IPS-18c (cell line): ENCODE data around the gene MYCBP2.
"Not testable (repeated sequence)": the region's sequence is repeated elsewhere in the genome, so short reads cannot be mapped to it uniquely, and the experiment has no call there.

Experiments used
- H3K4me3 ChIP-seq: 2 replicates; pipeline ENCODE4 v1.7.0; 2013; ENCODE audit warnings: low read depth, mild to moderate bottlenecking, low read length, moderate library complexity; ENCODE audit not compliant: insufficient read depth
- H3K9me3 ChIP-seq: one replicate; pipeline ENCODE4 v1.6.1; 2013; ENCODE audit warnings: mild to moderate bottlenecking, low read length, moderate library complexity; ENCODE audit not compliant: control insufficient read depth, insufficient read depth

Gene MYCBP2

DNA sequence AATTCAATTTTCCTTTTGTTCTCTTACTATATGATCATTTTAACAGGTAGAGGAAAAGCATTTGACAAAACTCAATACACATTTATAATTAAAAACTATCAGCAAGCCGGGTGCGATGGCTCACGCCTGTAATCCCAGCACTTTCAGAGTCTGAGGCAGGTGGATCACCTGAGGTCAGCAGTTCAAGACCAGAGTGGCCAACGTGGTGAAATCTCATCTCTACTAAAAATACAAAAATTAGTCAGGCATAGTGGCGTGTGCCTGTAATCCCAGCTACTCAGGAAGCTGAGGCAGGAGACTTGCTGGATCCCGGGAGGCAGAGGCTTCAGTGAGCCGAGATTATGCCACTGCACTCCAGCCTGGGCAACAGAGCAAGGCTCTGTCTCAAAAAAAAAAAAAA is 11.4 kb downstream of the MYCBP2 start:
- not testable (repeated sequence) for H3K9me3 ChIP-seq, H3K4me3 ChIP-seq

DNA sequence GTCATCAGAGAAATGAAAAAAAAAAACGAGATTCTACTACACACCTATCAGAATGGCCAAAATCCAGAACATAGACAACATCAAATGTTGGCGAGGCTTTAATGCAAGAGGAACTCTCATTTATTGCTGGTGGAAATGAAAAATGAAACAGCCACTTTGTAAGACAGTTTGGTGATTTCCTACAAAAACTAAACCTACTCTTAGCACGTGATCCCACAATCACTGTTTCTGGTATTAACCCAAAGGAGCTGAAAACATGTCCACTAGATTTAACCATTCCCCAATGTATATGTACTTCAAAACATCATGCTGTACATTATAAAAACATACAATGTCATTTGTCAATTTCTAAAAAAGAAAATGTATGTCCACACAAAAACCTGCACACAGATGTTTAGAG is 13.0 kb downstream of the MYCBP2 start:
- Histone ChIP-seq H3K4me3 (no peak overlapping the region), H3K9me3 (no peaks in the 10 kb centered on the region)

DNA sequence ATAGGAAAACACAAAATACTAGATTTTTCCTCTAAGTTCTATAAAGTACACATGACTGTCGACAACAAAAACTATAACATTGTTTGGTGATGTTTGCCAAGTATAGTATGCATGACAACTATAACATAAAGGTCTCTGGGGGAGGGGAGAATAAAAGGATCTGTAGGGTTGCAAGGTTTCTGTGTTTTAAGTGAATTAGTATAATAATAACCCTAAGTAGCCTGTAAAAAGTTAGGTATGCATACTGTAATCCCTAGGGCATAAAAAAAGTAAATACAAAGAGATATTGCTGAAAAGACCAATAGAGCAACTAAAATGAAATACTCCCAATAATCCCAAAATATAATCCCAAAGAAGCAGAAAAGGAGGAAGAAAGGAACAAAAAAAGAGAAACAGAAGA is 14.6 kb downstream of the MYCBP2 start:
- no peaks in the 10 kb centered on the region for H3K9me3 ChIP-seq
- no peak overlapping the region for H3K4me3 ChIP-seq

DNA sequence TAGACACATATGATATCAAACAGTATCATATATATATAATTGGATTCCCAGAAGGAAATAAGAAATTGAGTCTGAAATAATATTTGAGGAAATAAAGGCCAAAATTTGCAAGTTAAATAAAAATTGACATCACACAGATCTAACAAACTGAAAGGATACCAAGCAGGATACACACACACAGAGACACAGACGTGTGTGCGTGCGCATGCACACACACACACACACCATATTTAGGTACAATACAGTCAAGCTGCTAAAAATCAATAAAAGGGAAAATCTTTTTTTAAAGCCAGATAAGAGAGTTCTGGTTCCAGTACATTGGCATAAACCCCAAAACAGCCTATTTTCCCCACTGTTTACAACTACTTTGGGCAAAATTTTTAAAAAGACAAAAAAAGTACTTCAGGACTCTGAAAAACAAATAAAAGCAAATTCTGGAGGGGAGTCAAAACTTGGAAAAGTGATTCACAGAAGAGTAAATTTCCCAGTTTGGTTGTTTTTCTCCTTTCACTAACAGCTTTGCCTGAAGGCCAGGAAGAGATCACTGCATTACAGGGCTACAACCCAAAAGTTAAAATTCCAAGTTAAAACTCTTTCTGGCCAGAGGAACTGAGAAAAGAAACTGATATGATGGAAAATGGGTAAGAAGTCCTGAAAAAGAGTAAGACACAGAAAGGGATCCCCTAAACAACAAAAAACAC is 16.2 kb downstream of the MYCBP2 start:
- no peak overlapping the region for H3K4me3 ChIP-seq
- H3K9me3 ChIP-seq = no peaks in the 10 kb centered on the region

DNA sequence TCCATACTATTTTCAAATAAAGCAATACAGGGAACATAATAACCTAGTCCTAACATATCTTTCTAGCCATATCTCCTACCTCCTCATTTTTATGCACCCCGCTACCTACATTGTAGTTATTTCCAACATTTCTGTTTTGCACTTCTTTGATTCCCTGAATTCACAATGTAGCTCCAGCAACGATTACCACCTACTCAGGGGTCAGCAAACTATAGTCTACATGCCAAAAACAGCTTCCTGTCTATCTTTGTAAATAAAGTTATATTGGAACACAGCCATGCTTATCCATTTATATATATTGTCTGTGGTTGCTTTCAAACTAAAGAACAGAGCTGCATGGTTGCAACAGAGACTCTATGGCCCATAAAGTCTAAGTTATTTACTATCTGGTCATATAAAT is 16.7 kb downstream of the MYCBP2 start:
- Histone ChIP-seq H3K9me3 (no peaks in the 10 kb centered on the region), H3K4me3 (no peak overlapping the region)

DNA sequence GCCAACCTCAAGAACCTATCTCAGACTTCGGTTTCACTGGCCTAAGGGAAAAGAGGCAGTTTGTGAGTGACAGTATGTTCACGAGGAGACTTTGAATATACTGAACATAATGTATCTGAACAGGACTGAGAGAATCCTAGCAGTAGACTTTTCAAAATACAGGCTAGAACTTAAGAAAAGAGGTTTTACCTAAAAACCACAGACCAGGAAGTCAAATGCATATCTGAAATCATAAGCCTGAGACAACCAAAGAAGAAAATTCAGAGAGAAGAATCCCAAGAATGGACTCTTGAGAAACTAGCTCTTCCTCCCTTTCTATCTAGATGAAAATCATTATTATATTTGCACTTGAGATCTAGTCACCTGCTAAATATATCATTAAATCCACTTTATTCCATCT is 17.6 kb downstream of the MYCBP2 start:
- H3K4me3 ChIP-seq = no peak overlapping the region
- no peaks in the 10 kb centered on the region for H3K9me3 ChIP-seq

DNA sequence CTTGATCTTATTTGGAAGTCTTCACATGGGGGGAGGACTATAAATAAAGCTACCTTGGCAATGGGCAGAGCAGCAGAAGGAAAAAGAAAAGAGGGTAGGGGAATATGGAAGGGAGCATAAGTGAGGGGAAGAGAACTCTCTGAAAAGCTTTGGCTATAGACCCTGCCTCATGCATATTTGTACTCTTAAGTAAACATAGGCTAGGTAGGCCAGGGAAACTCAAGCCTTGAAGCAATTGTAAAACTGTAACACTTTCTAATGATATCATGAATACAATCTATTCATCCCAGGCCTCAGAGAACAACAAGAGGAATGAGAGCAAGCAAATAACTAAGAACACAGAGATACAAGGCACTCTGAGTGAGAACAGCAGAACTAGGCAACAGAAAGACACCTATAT is 20.4 kb downstream of the MYCBP2 start:
- no peak overlapping the region for H3K4me3 ChIP-seq
- no peaks in the 10 kb centered on the region for H3K9me3 ChIP-seq

DNA sequence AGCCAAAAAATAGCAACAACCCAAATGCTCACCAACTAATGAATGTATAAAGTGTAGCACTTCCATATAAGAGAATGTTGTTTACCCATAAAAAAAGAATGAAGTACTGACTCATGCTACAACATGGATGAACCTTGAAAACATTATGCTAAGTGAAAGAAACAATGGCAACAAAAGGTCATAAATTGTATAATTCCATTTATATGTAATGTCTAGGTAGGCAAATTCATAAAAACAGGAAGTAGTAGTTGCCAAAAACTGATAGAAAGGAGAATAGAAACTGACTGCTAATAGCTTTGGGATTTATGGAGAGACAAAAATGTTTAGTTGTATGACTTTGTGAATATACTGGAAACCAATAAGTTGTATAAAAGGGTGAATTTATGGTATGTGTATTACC is 21.6 kb downstream of the MYCBP2 start:
- H3K4me3 ChIP-seq = no peak overlapping the region
- H3K9me3 ChIP-seq = no peaks in the 10 kb centered on the region

DNA sequence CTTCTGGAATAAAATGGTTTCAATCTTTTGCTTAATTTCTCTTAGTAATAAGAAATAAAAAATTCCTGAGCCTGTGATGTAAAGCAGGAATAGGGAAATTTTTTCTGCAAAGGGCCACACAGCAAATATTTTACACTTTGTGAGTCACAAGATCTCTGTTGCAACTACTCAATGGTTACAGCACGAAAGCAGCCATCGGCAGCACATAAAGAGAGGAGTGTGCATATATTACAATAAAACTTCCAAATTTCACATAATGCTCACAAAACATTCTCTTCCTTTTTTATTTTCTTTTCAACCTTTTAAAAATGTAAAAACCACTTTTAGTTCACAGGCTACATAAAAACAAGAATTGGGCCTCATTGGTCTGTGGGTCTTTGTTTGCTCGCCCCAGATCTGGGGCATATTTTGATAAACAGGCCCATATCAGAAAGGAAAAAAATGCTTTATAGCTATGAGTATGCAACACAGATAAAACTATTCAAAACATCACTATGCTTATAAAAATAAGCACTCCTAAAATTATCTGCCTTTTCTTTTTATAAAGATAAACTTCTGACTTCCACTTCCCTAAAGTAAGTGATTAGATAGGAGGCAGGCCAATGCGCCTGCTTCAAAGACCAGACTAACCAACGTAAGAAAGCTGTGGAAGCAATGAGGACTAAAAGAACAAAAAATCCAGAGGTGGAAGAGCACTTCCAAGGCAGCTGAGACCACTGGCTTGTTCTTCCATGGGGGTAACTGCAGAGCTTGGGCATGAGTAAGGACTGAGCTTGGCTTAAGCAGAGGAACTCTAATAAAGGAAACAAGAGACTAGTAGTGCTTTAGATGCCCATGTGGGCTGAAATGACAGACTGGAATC is 26.5 kb downstream of the MYCBP2 start:
- no peak overlapping the region for H3K4me3 ChIP-seq
- no peaks in the 10 kb centered on the region for H3K9me3 ChIP-seq

DNA sequence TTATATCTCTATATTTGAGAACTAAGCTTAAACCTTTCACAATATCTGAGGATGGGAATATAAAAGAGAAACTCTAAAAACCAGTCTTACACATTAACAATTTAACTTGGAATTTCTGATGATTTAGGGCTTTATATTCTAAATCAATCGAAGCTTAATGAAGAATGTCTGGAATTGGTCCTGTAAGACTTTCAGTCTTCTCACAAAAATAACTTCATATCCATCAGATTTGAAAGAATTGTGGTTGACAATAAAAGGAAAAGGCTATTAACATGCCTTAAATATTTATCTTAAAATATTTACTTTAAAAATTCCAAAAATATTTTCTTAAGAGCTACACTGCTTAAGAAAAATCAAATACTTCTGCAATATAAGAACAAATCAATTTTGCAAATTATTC is 27.3 kb downstream of the MYCBP2 start:
- H3K4me3 ChIP-seq = no peak overlapping the region
- no peaks in the 10 kb centered on the region for H3K9me3 ChIP-seq

DNA sequence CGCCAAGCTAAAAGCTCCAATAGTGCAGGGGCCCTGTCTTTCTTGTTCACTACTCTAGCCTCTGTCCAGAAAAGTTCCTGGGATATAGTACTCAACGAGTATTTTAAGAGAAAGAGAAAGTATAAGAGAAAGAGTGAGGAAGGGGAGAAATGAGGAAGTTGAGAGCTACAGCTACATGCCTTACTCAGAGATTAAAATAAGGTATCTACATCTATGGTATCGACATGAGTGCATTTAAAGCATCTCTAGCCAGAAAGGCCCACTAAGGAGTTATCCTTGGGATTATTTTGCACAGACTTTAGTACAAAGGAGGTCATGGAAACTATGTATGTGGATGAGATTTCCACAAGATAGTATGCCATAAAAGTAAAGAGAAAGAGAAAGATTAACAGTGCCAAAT is 28.5 kb downstream of the MYCBP2 start:
- Histone ChIP-seq H3K4me3 (no peak overlapping the region), H3K9me3 (no peaks in the 10 kb centered on the region)

DNA sequence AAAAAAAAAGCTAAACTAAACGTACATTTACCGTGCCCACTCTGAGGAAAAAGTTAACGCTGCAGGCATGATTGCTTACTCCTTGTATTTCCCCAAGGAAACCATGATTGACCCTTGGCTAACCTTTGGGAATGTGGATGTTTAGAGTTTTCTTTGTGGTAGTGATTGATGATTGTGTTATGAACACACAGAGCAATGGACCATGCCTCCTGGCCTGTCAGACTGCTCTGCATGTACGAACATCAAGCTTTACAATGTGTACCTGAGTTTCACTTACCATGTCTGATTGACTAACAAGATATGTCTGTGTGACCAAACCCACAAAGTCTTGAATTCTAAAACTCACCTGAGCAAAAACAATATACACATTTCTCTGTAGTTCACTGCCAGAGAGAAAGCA is 35.1 kb downstream of the MYCBP2 start:
- no peaks in the 10 kb centered on the region for H3K9me3 ChIP-seq
- no peak overlapping the region for H3K4me3 ChIP-seq

DNA sequence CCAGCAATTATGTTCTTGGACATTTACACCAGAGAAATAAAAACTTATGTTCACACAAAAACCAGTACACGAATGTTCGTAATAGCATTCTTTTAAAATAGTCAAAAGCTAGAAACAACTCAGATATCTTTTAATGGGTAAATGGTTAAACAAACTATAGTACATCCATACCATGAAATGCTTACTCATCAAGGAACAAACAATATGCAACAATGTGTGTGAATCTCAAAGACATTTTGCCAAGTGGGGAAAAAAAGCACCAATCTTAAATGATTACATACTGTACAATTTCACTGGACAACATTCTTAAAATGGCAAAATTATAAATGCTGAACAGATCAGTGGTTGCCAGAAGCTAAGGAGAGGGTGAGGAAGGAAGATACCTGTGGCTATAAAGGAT is 36.6 kb downstream of the MYCBP2 start:
- H3K4me3 ChIP-seq = no peak overlapping the region
- no peaks in the 10 kb centered on the region for H3K9me3 ChIP-seq

DNA sequence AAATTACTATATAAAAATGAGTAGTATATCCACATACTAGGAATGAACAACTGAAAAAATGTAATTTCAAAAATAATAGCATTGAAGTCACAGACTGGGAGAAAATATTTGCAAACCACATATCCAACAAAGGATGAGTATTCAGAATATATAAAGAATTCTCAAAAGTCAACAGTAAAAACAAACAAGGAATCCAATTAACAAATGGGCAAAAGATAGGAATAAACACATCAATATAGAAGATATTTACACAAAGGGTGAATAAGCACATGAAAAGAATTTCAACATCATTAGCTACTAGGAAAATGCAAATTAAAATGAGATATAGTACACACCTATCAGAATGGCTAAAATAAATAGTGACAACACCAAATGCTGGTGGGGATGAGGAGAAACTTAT is 37.0 kb downstream of the MYCBP2 start:
- Histone ChIP-seq H3K4me3 (no peak overlapping the region), H3K9me3 (no peaks in the 10 kb centered on the region)

DNA sequence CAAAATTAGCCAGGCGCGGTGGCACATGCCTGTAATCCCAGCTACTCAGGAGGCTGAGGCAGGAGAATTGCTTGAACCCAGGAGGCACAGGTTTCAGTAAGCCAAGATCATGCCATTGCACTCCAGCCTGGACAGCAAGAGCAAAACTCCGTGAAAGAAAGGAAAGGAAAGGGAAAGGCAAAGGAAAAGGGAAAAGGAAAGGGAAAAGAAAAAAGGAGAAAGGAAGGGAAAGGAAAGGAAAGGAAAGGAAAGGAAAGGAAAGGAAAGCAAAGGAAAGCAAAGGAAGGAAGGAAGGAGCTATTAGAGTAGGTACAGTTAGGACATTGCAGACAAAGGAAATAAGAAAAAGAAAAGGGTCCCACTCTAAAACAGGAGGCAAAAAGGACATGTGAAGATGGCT is 41.3 kb downstream of the MYCBP2 start:
- not testable (repeated sequence) for H3K4me3 ChIP-seq, H3K9me3 ChIP-seq

DNA sequence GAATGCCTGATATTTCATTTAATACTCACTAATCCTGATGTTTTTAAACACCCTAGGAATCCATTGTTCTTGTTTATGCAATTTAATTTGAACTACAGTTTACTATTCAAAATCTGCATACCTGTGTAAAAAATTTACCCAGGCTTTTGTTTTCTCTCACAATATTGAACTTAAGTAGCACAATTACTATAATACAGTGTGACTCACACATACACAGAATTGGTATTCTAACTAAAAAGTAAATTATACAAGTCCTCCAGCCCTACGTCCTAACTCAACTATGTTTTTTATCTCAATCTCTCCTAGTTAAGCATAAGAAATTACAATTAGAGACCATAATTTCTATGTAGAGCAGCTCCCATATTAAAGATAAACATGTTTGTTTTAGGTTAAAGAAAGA is 41.8 kb downstream of the MYCBP2 start:
- H3K9me3 ChIP-seq = no peaks in the 10 kb centered on the region

DNA sequence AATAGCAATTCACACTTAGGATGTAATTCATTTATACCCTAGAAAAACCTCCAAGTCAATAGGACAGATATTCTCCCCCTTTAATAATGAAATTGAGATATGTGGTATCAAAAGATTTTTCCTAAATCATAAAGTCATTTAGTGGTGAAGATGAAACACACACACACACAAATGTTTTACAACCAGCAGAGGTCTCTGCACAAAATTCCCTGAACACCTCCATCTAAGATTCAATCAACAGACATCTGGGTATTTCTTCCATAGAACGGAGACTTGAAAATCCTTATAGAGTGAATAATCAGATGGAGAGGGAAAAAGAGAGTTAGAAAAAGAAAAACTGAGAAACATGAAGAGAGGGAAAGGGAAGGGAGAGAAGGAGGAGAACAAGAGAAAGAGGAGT is 52.8 kb downstream of the MYCBP2 start:
- no peak overlapping the region for H3K4me3 ChIP-seq
- H3K9me3 ChIP-seq = no peaks in the 10 kb centered on the region

More for the DNA sequence above, 41.8 kb downstream of the MYCBP2 start:
- H3K4me3 ChIP-seq = no peak overlapping the region

DNA sequence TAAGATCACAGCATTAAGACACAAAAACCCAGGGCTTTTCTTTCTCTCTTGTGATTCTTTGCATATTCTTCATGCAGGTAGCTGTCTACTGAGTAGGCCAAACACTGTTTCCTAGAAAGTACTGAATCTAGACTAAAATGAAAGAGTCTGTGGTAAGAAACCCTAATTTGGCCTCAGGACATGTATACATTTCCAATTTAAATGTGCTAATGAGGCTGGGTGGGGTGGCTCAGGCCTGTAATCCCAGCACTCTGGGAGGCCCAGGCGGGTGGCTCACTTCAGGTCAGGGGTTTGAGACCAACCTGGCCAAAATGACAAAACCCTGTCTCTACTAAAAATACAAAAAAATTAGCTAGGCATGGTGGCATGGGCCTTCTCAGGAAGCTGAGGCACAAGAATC is 57.8 kb downstream of the MYCBP2 start:
- Histone ChIP-seq H3K9me3 (no peaks in the 10 kb centered on the region), H3K4me3 (no peak overlapping the region)
